ENCODE measurements around the gene OR2AG2. TPM values are rescaled to one million over a fixed set of nuclear protein-coding genes. Genes with fewer than 3 reads are reported as not detected.
A peak's percentile ranks its signal among the peaks of the same experiment; 100 is the strongest.

The OR2AG2 gene
- total RNA-seq, 2 experiments from 2014 or later, result 0.06 TPM; not detected in 1

DNA sequence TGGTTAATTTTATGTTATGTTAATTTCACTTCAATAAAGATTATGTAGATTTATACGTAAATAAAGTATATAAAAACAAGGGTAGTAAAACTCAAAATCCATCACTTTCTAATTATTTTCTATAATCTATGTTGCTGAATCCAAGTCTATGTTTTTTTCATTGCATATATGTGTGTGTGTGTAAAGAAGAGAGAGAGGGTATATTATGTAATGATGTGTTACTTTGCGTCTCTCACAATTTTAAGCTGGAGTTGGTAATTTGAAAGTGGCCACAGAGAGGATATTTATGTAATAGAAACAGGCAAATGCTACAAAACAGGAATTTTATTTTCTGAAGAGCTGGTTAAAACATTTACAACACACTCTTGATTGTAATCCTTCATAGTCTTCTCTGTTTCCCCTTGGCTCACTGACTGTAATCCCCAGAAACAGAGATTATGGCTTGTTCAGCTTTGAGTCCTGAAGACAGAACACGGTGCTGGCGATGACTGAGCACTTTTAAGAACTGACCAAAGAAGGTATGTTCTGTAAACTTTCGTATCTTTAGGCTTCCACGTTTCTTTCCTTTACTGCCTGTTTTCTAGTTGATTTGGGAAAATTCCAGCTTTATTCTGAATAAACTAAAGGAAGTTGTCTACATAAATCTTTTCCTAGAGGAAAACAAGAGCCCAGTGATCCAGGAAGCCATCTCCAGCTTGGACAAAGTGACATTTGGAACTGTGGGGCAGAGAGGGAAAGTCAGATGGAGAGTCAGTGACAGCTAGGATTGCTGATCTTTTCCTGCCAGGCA is 43.6 kb downstream of the OR2AG2 start:
- H3K9me3 Mint-ChIP-seq, result peaks cover 9% of the 10 kb centered on the region
- DNase-seq (no peak), ATAC-seq (ENCODE audit: poor library complexity) (no peak)
- peak overlapping the region; percentile 27 for H3K4me3 Mint-ChIP-seq
- no peaks in the 10 kb centered on the region for H3K27me3 Mint-ChIP-seq
- Histone ChIP-seq H3K4me1 (ENCODE audit: insufficient read depth, low read length) (peaks cover 28% of the 10 kb centered on the region), H3K4me3 (ENCODE audit: low read length) (no peak overlapping the region), H3K36me3 (ENCODE audit: insufficient read depth, low read length) (peaks cover 33% of the 10 kb centered on the region), H3K27ac (ENCODE audit: low read depth in 1 of 2, low read length in 2 of 2) (peak overlapping the region in 1 of 2 donors; percentile 43), H3K9me3 (ENCODE audit: control insufficient read depth in 1 of 2, insufficient read depth in 1 of 2, low read length in 2 of 2) (peaks cover 0 to 14% of the 10 kb centered on the region in 2 experiments), H3K27me3 (ENCODE audit: control insufficient read depth in 1 of 2, insufficient read depth in 2 of 2, low read length in 2 of 2) (no peaks in the 10 kb centered on the region)
- ChIA-PET POLR2A (interaction anchor here (0.8 to 1.9 kb wide), 3 partner anchors 10 to 25 kb away, joined by 3 to 7 read pairs (median 6); no protein-coding TSS in a partner anchor), CTCF (interaction anchor here (1.3 to 3.5 kb wide), 5 partner anchors 9 to 124 kb away, joined by 3 to 22 read pairs (median 5); no protein-coding TSS in a partner anchor)
- H3K4me1 Mint-ChIP-seq (ENCODE audit: low read depth), result peaks cover 96% of the 10 kb centered on the region
- intact Hi-C loops (cut with DNase I, micrococcal nuclease), result no loop called here
- peaks cover 91% of the 10 kb centered on the region for H3K36me3 Mint-ChIP-seq (ENCODE audit: low read depth)
- peak overlapping the region; percentile 76 for H3K27ac Mint-ChIP-seq
- TF ChIP-seq, protein P1, sequence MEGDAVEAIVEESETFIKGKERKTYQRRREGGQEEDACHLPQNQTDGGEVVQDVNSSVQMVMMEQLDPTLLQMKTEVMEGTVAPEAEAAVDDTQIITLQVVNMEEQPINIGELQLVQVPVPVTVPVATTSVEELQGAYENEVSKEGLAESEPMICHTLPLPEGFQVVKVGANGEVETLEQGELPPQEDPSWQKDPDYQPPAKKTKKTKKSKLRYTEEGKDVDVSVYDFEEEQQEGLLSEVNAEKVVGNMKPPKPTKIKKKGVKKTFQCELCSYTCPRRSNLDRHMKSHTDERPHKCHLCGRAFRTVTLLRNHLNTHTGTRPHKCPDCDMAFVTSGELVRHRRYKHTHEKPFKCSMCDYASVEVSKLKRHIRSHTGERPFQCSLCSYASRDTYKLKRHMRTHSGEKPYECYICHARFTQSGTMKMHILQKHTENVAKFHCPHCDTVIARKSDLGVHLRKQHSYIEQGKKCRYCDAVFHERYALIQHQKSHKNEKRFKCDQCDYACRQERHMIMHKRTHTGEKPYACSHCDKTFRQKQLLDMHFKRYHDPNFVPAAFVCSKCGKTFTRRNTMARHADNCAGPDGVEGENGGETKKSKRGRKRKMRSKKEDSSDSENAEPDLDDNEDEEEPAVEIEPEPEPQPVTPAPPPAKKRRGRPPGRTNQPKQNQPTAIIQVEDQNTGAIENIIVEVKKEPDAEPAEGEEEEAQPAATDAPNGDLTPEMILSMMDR (IDR thresholded peaks at IDR 0.05), result no peak

DNA sequence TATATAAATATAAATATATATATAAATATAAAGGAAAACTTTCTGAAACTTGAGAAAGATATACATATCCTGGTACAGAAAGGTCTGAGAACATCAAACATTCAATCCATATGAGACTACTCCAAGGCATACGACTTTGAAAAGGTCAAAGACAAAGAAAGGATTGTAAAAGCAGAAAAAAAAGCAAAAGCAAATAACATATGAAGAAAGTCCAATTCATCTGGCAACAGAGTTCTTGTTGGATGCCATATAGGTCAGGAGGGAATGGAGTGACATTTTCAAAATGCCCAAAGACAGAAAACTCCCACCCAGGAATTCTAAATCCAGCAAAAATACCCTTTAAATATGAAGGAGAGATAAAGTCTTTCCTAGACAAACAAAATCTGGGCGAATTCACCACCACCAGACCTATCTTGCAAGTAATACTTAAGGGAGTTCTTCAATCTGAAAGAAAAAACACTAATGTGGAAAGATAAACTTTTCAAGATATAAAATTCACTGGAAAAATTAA is 46.3 kb downstream of the OR2AG2 start:
- peak overlapping the region; percentile 76 for H3K27ac Mint-ChIP-seq
- ChIA-PET CTCF (no interaction called here), POLR2A (no interaction called here)
- TF ChIP-seq, protein P1 (IDR thresholded peaks at IDR 0.05), result no peak
- peaks cover 92% of the 10 kb centered on the region for H3K4me1 Mint-ChIP-seq (ENCODE audit: low read depth)
- ATAC-seq (ENCODE audit: poor library complexity), result no peak
- Histone ChIP-seq H3K27me3 (ENCODE audit: control insufficient read depth in 1 of 2, insufficient read depth in 2 of 2, low read length in 2 of 2) (no peaks in the 10 kb centered on the region), H3K9me3 (ENCODE audit: control insufficient read depth in 1 of 2, insufficient read depth in 1 of 2, low read length in 2 of 2) (peaks cover 2 to 24% of the 10 kb centered on the region in 2 experiments), H3K27ac (ENCODE audit: low read depth in 1 of 2, low read length in 2 of 2) (no peak overlapping the region), H3K4me1 (ENCODE audit: insufficient read depth, low read length) (peaks cover 50% of the 10 kb centered on the region), H3K36me3 (ENCODE audit: insufficient read depth, low read length) (peaks cover 55% of the 10 kb centered on the region), H3K4me3 (ENCODE audit: low read length) (no peak overlapping the region)
- H3K27me3 Mint-ChIP-seq, result no peaks in the 10 kb centered on the region
- no peak for DNase-seq
- intact Hi-C loops (cut with DNase I, micrococcal nuclease), result no loop called here
- peak overlapping the region; percentile 55 for H3K4me3 Mint-ChIP-seq
- peaks cover 99% of the 10 kb centered on the region for H3K36me3 Mint-ChIP-seq (ENCODE audit: low read depth)
- H3K9me3 Mint-ChIP-seq, result peaks cover 20% of the 10 kb centered on the region

DNA sequence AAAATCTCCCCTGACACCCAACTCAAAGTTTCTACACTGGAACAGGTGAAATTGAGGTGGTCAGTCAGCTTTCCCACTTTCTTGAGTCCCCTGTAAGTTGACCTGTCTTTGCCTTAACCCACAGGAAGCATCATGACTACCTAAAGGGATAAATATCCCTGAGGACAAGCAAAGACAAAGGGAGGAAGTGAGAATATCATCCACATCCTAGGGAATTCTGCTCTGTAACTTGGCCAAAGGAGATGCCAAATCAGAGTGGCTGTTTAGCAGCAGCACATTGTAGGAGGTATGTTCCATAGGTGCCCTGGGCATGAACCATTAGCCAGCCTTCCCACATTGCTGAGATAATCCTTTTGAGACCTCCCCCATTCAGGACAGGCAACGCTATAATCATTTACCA is 47.8 kb downstream of the OR2AG2 start:
- peak overlapping the region; percentile 5 to 32 for H3K27ac ChIP-seq (ENCODE audit: low read depth in 1 of 2, low read length in 2 of 2)
- peaks cover 65% of the 10 kb centered on the region for H3K36me3 ChIP-seq (ENCODE audit: insufficient read depth, low read length)
- ChIA-PET POLR2A (no interaction called here), CTCF (interaction anchor here (1.3 to 2.9 kb wide), 2 partner anchors 14 to 31 kb away, joined by 5 to 10 read pairs; no protein-coding TSS in a partner anchor)
- Mint-ChIP-seq H3K27me3 (no peaks in the 10 kb centered on the region), H3K9me3 (peaks cover 25% of the 10 kb centered on the region), H3K36me3 (ENCODE audit: low read depth) (peaks cover 100% of the 10 kb centered on the region), H3K4me3 (no peak overlapping the region), H3K27ac (peak overlapping the region; percentile 76), H3K4me1 (ENCODE audit: low read depth) (peaks cover 88% of the 10 kb centered on the region)
- no peak for DNase-seq
- no peaks in the 10 kb centered on the region for H3K27me3 ChIP-seq (ENCODE audit: control insufficient read depth in 1 of 2, insufficient read depth in 2 of 2, low read length in 2 of 2)
- H3K4me3 ChIP-seq (ENCODE audit: low read length), result no peak overlapping the region
- H3K9me3 ChIP-seq (ENCODE audit: control insufficient read depth in 1 of 2, insufficient read depth in 1 of 2, low read length in 2 of 2), result peaks cover 5 to 28% of the 10 kb centered on the region in 2 experiments
- TF ChIP-seq, protein P1 (IDR thresholded peaks at IDR 0.05), result no peak
- peaks cover 55% of the 10 kb centered on the region for H3K4me1 ChIP-seq (ENCODE audit: insufficient read depth, low read length)
- no peak for ATAC-seq (ENCODE audit: poor library complexity)
- intact Hi-C loops (cut with DNase I, micrococcal nuclease), result no loop called here

Measured in CD4-positive, alpha-beta T cell (primary cell).